Metanephros (tissue), 1 donor: ENCODE results near the gene ZFYVE27. TPM values are rescaled to one million over a fixed set of nuclear protein-coding genes. Genes with fewer than 3 reads are reported as not detected.

Source experiments
- total RNA-seq: library from RNA; depleted of rRNA; stranded (reverse); fragments of >200 nt; gene quantifications from one replicate; pipeline ENCODE4 v1.2.3, GENCODE V29; 2014

Gene ZFYVE27
- 25.2 TPM for total RNA-seq

GRCh38 chr10:97736902-97737769, at the start of gene ZFYVE27:
ZFYVE27 (plus strand) TSS chr10:97737128; CDS start chr10:97738478, 1,350 bp downstream.

GRCh38 chr10:97713339-97713825, 23.5 kb upstream of the ZFYVE27 start, which contains the start of gene MARVELD1:
MARVELD1 (plus strand) TSS chr10:97713730; CDS start chr10:97713877, 147 bp downstream.

GRCh38 chr10:97771913-97772823, 35.2 kb downstream of the ZFYVE27 start, which contains the start of gene SFRP5:
SFRP5 (minus strand) TSS chr10:97771999; CDS start chr10:97771833, 166 bp downstream.

Other genes with a start within 250 kb of the ZFYVE27 start
- gene MMS19, start 238.7 kb upstream of the ZFYVE27 start, total RNA-seq: 76.0 TPM
- 15.2 TPM for gene UBTD1, start 238.2 kb upstream of the ZFYVE27 start, total RNA-seq
- gene ANKRD2, start 164.3 kb upstream of the ZFYVE27 start, total RNA-seq: 1.6 TPM
- gene HOGA1, start 152.7 kb upstream of the ZFYVE27 start, total RNA-seq: 26.2 TPM
- gene C10orf62, start 147.4 kb upstream of the ZFYVE27 start, total RNA-seq: 2.3 TPM
- gene MORN4, start 103.6 kb upstream of the ZFYVE27 start, total RNA-seq: 8.6 TPM
- 16.2 TPM for gene PI4K2A, start 96.5 kb upstream of the ZFYVE27 start, total RNA-seq
- gene AVPI1, start 49.9 kb upstream of the ZFYVE27 start, total RNA-seq: 9.9 TPM
- 22.9 TPM for gene MARVELD1, start 23.4 kb upstream of the ZFYVE27 start, total RNA-seq
- 0.58 TPM for gene SFRP5, start 34.9 kb downstream of the ZFYVE27 start, total RNA-seq
- gene GOLGA7B, start 112.7 kb downstream of the ZFYVE27 start, total RNA-seq: 0.35 TPM